ENCODE results near the gene MTURN.

GRCh38 chr7:30090111-30090510 is 44.7 kb upstream of the MTURN start:
- TF ChIP-seq, protein P1, sequence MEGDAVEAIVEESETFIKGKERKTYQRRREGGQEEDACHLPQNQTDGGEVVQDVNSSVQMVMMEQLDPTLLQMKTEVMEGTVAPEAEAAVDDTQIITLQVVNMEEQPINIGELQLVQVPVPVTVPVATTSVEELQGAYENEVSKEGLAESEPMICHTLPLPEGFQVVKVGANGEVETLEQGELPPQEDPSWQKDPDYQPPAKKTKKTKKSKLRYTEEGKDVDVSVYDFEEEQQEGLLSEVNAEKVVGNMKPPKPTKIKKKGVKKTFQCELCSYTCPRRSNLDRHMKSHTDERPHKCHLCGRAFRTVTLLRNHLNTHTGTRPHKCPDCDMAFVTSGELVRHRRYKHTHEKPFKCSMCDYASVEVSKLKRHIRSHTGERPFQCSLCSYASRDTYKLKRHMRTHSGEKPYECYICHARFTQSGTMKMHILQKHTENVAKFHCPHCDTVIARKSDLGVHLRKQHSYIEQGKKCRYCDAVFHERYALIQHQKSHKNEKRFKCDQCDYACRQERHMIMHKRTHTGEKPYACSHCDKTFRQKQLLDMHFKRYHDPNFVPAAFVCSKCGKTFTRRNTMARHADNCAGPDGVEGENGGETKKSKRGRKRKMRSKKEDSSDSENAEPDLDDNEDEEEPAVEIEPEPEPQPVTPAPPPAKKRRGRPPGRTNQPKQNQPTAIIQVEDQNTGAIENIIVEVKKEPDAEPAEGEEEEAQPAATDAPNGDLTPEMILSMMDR (IDR thresholded peaks at IDR 0.05) = no peak
- no peak for TF ChIP-seq POLR2A (IDR thresholded peaks at IDR 0.05)

Data from adrenal gland (tissue), 5 donors.